Liver (tissue), 9 donors: ENCODE measurements around the gene TRIM38. TPM values are rescaled to one million over a fixed set of nuclear protein-coding genes. Genes with fewer than 3 reads are reported as not detected.
A peak's percentile ranks its signal among the peaks of the same experiment; 100 is the strongest.

ENCODE experiments used
- DNase-seq: peaks from one replicate; pipeline ENCODE4 v3.0.0-alpha.2; 2017; ENCODE audit warnings: low spot score
- H3K27ac ChIP-seq, 2 donors: one replicate each; pipeline ENCODE4 v1.7.0; 2013; ENCODE audit warnings: inconsistent platforms in 2 of 2, low read length in 2 of 2, control low read depth in 1 of 2, low read depth in 1 of 2, mild to moderate bottlenecking in 1 of 2
- H3K27me3 ChIP-seq, 4 donors: one replicate each; pipeline versions ENCODE4 v1.6.1 to v1.7.0; 2013; ENCODE audit warnings: low read length in 3 of 4, inconsistent platforms in 1 of 4, mild to moderate bottlenecking in 1 of 4, moderate library complexity in 1 of 4; ENCODE audit not compliant: control insufficient read depth in 4 of 4, insufficient read depth in 4 of 4
- H3K36me3 ChIP-seq, 4 donors: one replicate each; pipeline versions ENCODE4 v1.6.1 to v1.7.0; 2013; ENCODE audit warnings: low read length in 3 of 4, mild to moderate bottlenecking in 3 of 4, low read depth in 1 of 4, moderate library complexity in 1 of 4; ENCODE audit not compliant: control insufficient read depth in 4 of 4, insufficient read depth in 3 of 4
- H3K4me1 ChIP-seq, 4 donors: one replicate each; pipeline versions ENCODE4 v1.6.1 to v1.7.0; 2013; ENCODE audit warnings: low read length in 3 of 4, mild to moderate bottlenecking in 3 of 4, moderate library complexity in 1 of 4; ENCODE audit not compliant: control insufficient read depth in 4 of 4, insufficient read depth in 4 of 4
- H3K4me3 ChIP-seq, 3 donors: one replicate each; pipeline versions ENCODE4 v1.6.1 to v1.7.0; 2013; ENCODE audit warnings: low read length in 3 of 3, control low read depth in 1 of 3, low read depth in 1 of 3, mild to moderate bottlenecking in 1 of 3
- H3K9ac ChIP-seq, 2 donors: one replicate each; pipeline ENCODE4 v1.7.0; 2013; ENCODE audit warnings: low read length in 2 of 2, mild to moderate bottlenecking in 2 of 2, moderate library complexity in 2 of 2, control low read depth in 1 of 2, low read depth in 1 of 2
- H3K9me3 ChIP-seq, 4 donors: one replicate each; pipeline versions ENCODE4 v1.6.1 to v1.7.0; 2013; ENCODE audit warnings: low read length in 3 of 4; ENCODE audit not compliant: control insufficient read depth in 4 of 4
- ATF3 ChIP-seq: IDR thresholded peaks from 2 replicates; pipeline ENCODE4 v1.6.1; 2016; ENCODE audit warnings: antibody characterized with exemption
- CTCF ChIP-seq: fragments of 150-350 bp; IDR thresholded peaks from 2 replicates; pipeline ENCODE4 v1.5.1; 2017; ENCODE audit warnings: improper control_type of control experiment, low read depth, low read length; ENCODE audit not compliant: missing input control
- EGR1 ChIP-seq, 2 donors: IDR thresholded peaks; 2 replicates each; pipeline ENCODE4 v1.6.1; 2016 to 2018; ENCODE audit warnings: antibody characterized with exemption in 2 of 2, low read depth in 2 of 2
- FOXA1 ChIP-seq: IDR thresholded peaks from 2 replicates; pipeline ENCODE4 v1.6.1; 2016; ENCODE audit warnings: antibody characterized with exemption
- FOXA2 ChIP-seq: IDR thresholded peaks from 2 replicates; pipeline ENCODE4 v1.6.1; 2016; ENCODE audit warnings: antibody characterized with exemption
- GABPA ChIP-seq, 2 donors: IDR thresholded peaks in 1 of 2; conservative IDR thresholded peaks in 1 of 2; 2 replicates each; pipeline ENCODE4 v1.6.1; 2016; ENCODE audit warnings: antibody characterized with exemption in 2 of 2, mild to moderate bottlenecking in 1 of 2, moderate library complexity in 1 of 2
- HNF4A ChIP-seq, 2 donors: conservative IDR thresholded peaks; 2 replicates each; pipeline ENCODE4 v1.6.1; 2016; ENCODE audit warnings: antibody characterized with exemption in 2 of 2, mild to moderate bottlenecking in 2 of 2
- HNF4G ChIP-seq: IDR thresholded peaks from 2 replicates; pipeline ENCODE4 v1.6.1; 2016; ENCODE audit warnings: antibody characterized with exemption
- JUND ChIP-seq, 2 donors: IDR thresholded peaks; 2 replicates each; pipeline ENCODE4 v1.6.1; 2016; ENCODE audit warnings: antibody characterized with exemption in 2 of 2
- RXRA ChIP-seq, 2 donors: IDR thresholded peaks; 2 replicates each; pipeline ENCODE4 v1.6.1; 2017 to 2018; ENCODE audit warnings: antibody characterized with exemption in 2 of 2, mild to moderate bottlenecking in 1 of 2
- TAF1 ChIP-seq: conservative IDR thresholded peaks from 2 replicates; pipeline ENCODE4 v1.6.1; 2016; ENCODE audit warnings: antibody characterized with exemption, mild to moderate bottlenecking
- YY1 ChIP-seq: IDR thresholded peaks from 2 replicates; pipeline ENCODE4 v1.6.1; 2016; ENCODE audit warnings: antibody characterized with exemption, mild to moderate bottlenecking
- ZBTB33 ChIP-seq: IDR thresholded peaks from 2 replicates; pipeline ENCODE4 v1.6.1; 2016; ENCODE audit warnings: antibody characterized with exemption
- WGBS: extraction: QIAGEN DNeasy Blood & Tissue Kit; methylation state at CpG from one replicate; pipeline ENCODE4 v1.1.7; 2013; 5-methylcytosine and 5-hydroxymethylcytosine counted together
- polyA plus RNA-seq, 2 donors: library from polyadenylated mRNA; stranded (reverse) in 1 of 2; unstranded in 1 of 2; fragments of 200-250 nt in 1 of 2; fragments of >200 nt in 1 of 2; fragmentation: Nextera tagmentation in 1 of 2; extraction: Ambion mirVana in 1 of 2; gene quantifications; one replicate each; pipeline versions ENCODE4 v1.2.1 to v1.2.3, GENCODE V29; 2013 to 2015
- total RNA-seq, 2 donors: library from RNA; depleted of rRNA; stranded (reverse); fragments of >200 nt; gene quantifications; one replicate each; pipeline ENCODE4 v1.2.3, GENCODE V29; 2014
- donor health status: healthy.
- donor health status: healthy.
- donor health status: healthy.
- donor health status: healthy.
- donor health status: healthy.

The TRIM38 gene
- total and polyA plus RNA-seq, 4 donors, result 1.5 to 3.9 (median 2.9) TPM

- no peak for TF ChIP-seq CTCF
- TF ChIP-seq JUND (IDR thresholded peaks at IDR 0.05), result peak in 1 of 2 donors; percentile 27
- no peak for TF ChIP-seq TAF1
These were observed 42.9 kb upstream of the TRIM38 start (continued) for GRCh38 chr6:25919657-25920056.

GRCh38 chr6:25921525-25922203, 40.9 kb upstream of the TRIM38 start:
- no peak overlapping the region for H3K9ac ChIP-seq
- H3K27me3 ChIP-seq, result no peaks in the 10 kb centered on the region
- H3K9me3 ChIP-seq, result no peaks in the 10 kb centered on the region
- H3K27ac ChIP-seq, result no peak overlapping the region
- no peak for DNase-seq
- H3K36me3 ChIP-seq, result peaks cover 5 to 50% (median 26%) of the 10 kb centered on the region in 4 donors
- peaks cover 6 to 31% (median 12%) of the 10 kb centered on the region in 4 donors for H3K4me1 ChIP-seq
- TF ChIP-seq HNF4G, result no peak
- TF ChIP-seq RXRA (IDR thresholded peaks at IDR 0.05), result no peak
- no peak for TF ChIP-seq YY1
- no peak overlapping the region for H3K4me3 ChIP-seq

GRCh38 chr6:25922301-25922700, 40.3 kb upstream of the TRIM38 start:
- H3K36me3 ChIP-seq, result peaks cover 2 to 44% (median 23%) of the 10 kb centered on the region in 4 donors
- H3K27ac ChIP-seq, result no peak overlapping the region
- no peak for DNase-seq
- WGBS, result 86% methylated on average over 2 of the region's 2 CpGs
- no peak overlapping the region for H3K9ac ChIP-seq
- H3K4me3 ChIP-seq, result no peak overlapping the region
- peaks cover 8 to 37% (median 12%) of the 10 kb centered on the region in 4 donors for H3K4me1 ChIP-seq
- no peaks in the 10 kb centered on the region for H3K27me3 ChIP-seq
- TF ChIP-seq HNF4A (conservative IDR thresholded peaks at IDR 0.05) (no peak), EGR1 (IDR thresholded peaks at IDR 0.05; ENCODE audit: low read depth in 2 of 2) (no peak)
- no peaks in the 10 kb centered on the region for H3K9me3 ChIP-seq

- Histone ChIP-seq H3K9me3 (no peaks in the 10 kb centered on the region), H3K27ac (peak overlapping the region in 1 of 2 donors; percentile 96), H3K9ac (no peak overlapping the region), H3K4me3 (no peak overlapping the region), H3K4me1 (peaks cover 3 to 33% (median 7%) of the 10 kb centered on the region in 4 donors), H3K27me3 (no peaks in the 10 kb centered on the region), H3K36me3 (peaks cover 2 to 19% (median 13%) of the 10 kb centered on the region in 4 donors)
- 79% methylated on average over 1 of the region's 1 CpG for WGBS
- DNase-seq, result no peak
- TF ChIP-seq GABPA (IDR thresholded peaks at IDR 0.05 in 1 of 2, conservative IDR thresholded peaks at IDR 0.05 in 1 of 2), result no peak
- TF ChIP-seq ATF3, result no peak
- TF ChIP-seq ZBTB33, result no peak
- TF ChIP-seq FOXA1, result no peak
- no peak for TF ChIP-seq CTCF
- TF ChIP-seq JUND (IDR thresholded peaks at IDR 0.05), result no peak
- TF ChIP-seq EGR1 (IDR thresholded peaks at IDR 0.05; ENCODE audit: low read depth in 2 of 2), result no peak
- TF ChIP-seq TAF1, result no peak
- TF ChIP-seq FOXA2, result no peak
These were observed 36.7 kb upstream of the TRIM38 start for GRCh38 chr6:25925876-25926275.
